Hepatocyte (in vitro differentiated cells): ENCODE results near the gene BMP6.

ENCODE experiments used
- CTCF ChIP-seq: fragments of 200-600 bp; sonication (generic); IDR thresholded peaks from 2 replicates; pipeline ENCODE4 v1.5.1; 2016; ENCODE audit warnings: antibody characterized with exemption, mild to moderate bottlenecking; ENCODE audit not compliant: poor library complexity
- EZH2phosphoT487 ChIP-seq: fragments of 200-600 bp; sonication (generic); IDR thresholded peaks from one replicate; pipeline ENCODE4 v1.6.1; 2018; ENCODE audit warnings: antibody characterized with exemption, mild to moderate bottlenecking, low read depth, moderate library complexity; ENCODE audit not compliant: unreplicated experiment, severe bottlenecking

- TF ChIP-seq CTCF: no peak
- TF ChIP-seq EZH2phosphoT487: no peak
Measured at GRCh38 chr6:7828124-7828523, 102.2 kb downstream of the BMP6 start.
